B cell (primary cell): Measurements from ENCODE around the gene PIGT. TPM values are rescaled to one million over a fixed set of nuclear protein-coding genes. Genes with fewer than 3 reads are reported as not detected.

Experiments
- ATAC-seq: fragments of 200-7000 bp; cut with Tn5 transposase; one replicate; pipeline ENCODE4 v1.10.0; 2021; ENCODE audit warnings: low read depth, mild to moderate bottlenecking, moderate number of reproducible peaks, moderate library complexity
- CTCF ChIA-PET: fragments of 350-600 bp; sonication (Branson Sonifier 250); formaldehyde crosslinking; loops from one replicate; lab custom pipeline; 2021; ENCODE audit warnings: antibody characterized with exemption, inconsistent platforms; lab: Charles Lee
- POLR2A ChIA-PET: fragments of 350-600 bp; sonication (Branson Sonifier 250); formaldehyde crosslinking; loops from one replicate; lab custom pipeline; 2021; ENCODE audit warnings: antibody characterized with exemption; lab: Charles Lee
- DNase-seq: peaks from one replicate; pipeline ENCODE4 v3.0.0; 2013
- H2AFZ ChIP-seq: 2 replicates; pipeline ENCODE4 v1.6.1; 2012; ENCODE audit warnings: mild to moderate bottlenecking, low read depth, low read length; ENCODE audit not compliant: insufficient read depth, poor library complexity, severe bottlenecking
- H3K27ac ChIP-seq, 2 donors: 1 replicate in 1 of 2; 2 replicates in 1 of 2; pipeline ENCODE4 v1.5.1; 2012 to 2013; ENCODE audit warnings: low read length in 2 of 2, mild to moderate bottlenecking in 2 of 2, moderate library complexity in 1 of 2
- H3K27me3 ChIP-seq, 4 experiments: fragments of 200-600 bp in 1 of 4; sonication (generic) in 1 of 4; replicated peaks in 1 of 4; 1 replicate in 2 of 4; 2 replicates in 2 of 4; pipeline versions ENCODE4 v1.6.1 to v1.7.0; 2013 to 2016; ENCODE audit warnings: low read length in 3 of 4, mild to moderate bottlenecking in 2 of 4, mixed read lengths in 1 of 4, moderate library complexity in 1 of 4; ENCODE audit not compliant: insufficient read depth in 4 of 4, control insufficient read depth in 3 of 4; ENCODE audit errors: control extremely low read depth in 1 of 4
- H3K36me3 ChIP-seq, 2 experiments: replicated peaks in 1 of 2; 1 replicate in 1 of 2; 2 replicates in 1 of 2; pipeline versions ENCODE4 v1.6.1 to v1.7.1; 2013; ENCODE audit warnings: low read length in 1 of 2; ENCODE audit not compliant: insufficient read depth in 2 of 2, control insufficient read depth in 1 of 2; ENCODE audit errors: control extremely low read depth in 1 of 2, extremely low read depth in 1 of 2
- H3K4me1 ChIP-seq, 2 donors: fragments of 200-600 bp in 1 of 2; sonication (generic) in 1 of 2; 1 replicate in 1 of 2; 2 replicates in 1 of 2; pipeline versions ENCODE4 v1.5.1 to v1.6.1; 2013 to 2017; ENCODE audit warnings: low read length in 2 of 2; ENCODE audit not compliant: control insufficient read depth in 2 of 2, insufficient read depth in 2 of 2
- H3K4me2 ChIP-seq: replicated peaks from 2 replicates; pipeline ENCODE3; 2012; ENCODE audit warnings: mild to moderate bottlenecking, low read depth, low read length; ENCODE audit not compliant: poor library complexity, severe bottlenecking
- H3K4me3 ChIP-seq, 5 experiments: fragments of 200-600 bp in 1 of 5; sonication (generic) in 1 of 5; 1 replicate in 3 of 5; 2 replicates in 2 of 5; pipeline versions ENCODE4 v1.5.1 to v1.7.0; 2011 to 2016; ENCODE audit warnings: low read length in 4 of 5, mild to moderate bottlenecking in 4 of 5, low read depth in 2 of 5, control low read depth in 1 of 5, moderate library complexity in 1 of 5; ENCODE audit not compliant: insufficient read depth in 1 of 5; ENCODE audit errors: control extremely low read depth in 1 of 5, extremely low read depth in 1 of 5
- H3K79me2 ChIP-seq: fragments of 200-600 bp; sonication (generic); one replicate; pipeline ENCODE4 v1.6.0; 2016; ENCODE audit warnings: low read length; ENCODE audit not compliant: control insufficient read depth, insufficient read depth
- H3K9ac ChIP-seq: fragments of 200-600 bp; sonication (generic); 2 replicates; pipeline ENCODE4 v1.6.1; 2017; ENCODE audit warnings: mild to moderate bottlenecking, low read length, moderate library complexity
- H3K9me3 ChIP-seq, 3 donors: one replicate each; pipeline versions ENCODE4 v1.6.1 to v1.7.1; 2013; ENCODE audit warnings: low read length in 2 of 3; ENCODE audit not compliant: control insufficient read depth in 2 of 3, insufficient read depth in 1 of 3; ENCODE audit errors: control extremely low read depth in 1 of 3
- H4K20me1 ChIP-seq: 2 replicates; pipeline ENCODE4 v1.6.0; 2012; ENCODE audit warnings: mild to moderate bottlenecking, low read length; ENCODE audit not compliant: insufficient read depth, control insufficient read depth, poor library complexity, severe bottlenecking
- H3K27ac Mint-ChIP-seq: one replicate; pipeline ENCODE4 v1.8.0; 2021; ENCODE audit warnings: mixed read lengths
- H3K27me3 Mint-ChIP-seq: one replicate; pipeline ENCODE4 v1.8.0; 2021; ENCODE audit warnings: mixed read lengths
- H3K4me1 Mint-ChIP-seq: one replicate; pipeline ENCODE4 v1.8.0; 2021; ENCODE audit warnings: mixed read lengths
- H3K4me3 Mint-ChIP-seq: one replicate; pipeline ENCODE4 v1.8.0; 2021; ENCODE audit warnings: mixed read lengths
- H3K9me3 Mint-ChIP-seq: one replicate; pipeline ENCODE4 v1.8.0; 2022; ENCODE audit warnings: mixed read lengths; ENCODE audit not compliant: insufficient read depth
- CTCF ChIP-seq: fragments of 200-600 bp; IDR thresholded peaks from one replicate; pipeline ENCODE4 v1.8.0; 2022; ENCODE audit warnings: antibody characterized with exemption, mild to moderate bottlenecking
- EZH2 ChIP-seq: IDR thresholded peaks from 2 replicates; pipeline ENCODE4 v1.6.1; 2012; ENCODE audit warnings: borderline replicate concordance, low read depth, mild to moderate bottlenecking, moderate library complexity, low read length; ENCODE audit not compliant: insufficient read depth, poor library complexity, severe bottlenecking
- WGBS: methylation state at CpG from one replicate; pipeline ENCODE4 v1.1.5; 2013; ENCODE audit warnings: missing lambda C conversion rate; ENCODE audit not compliant: insufficient coverage; 5-methylcytosine and 5-hydroxymethylcytosine counted together
- intact Hi-C: fragments of 100-400 bp; cut with micrococcal nuclease; formaldehyde crosslinking; loops from one replicate; pipeline ENCODE4 v1.10.0; 2022
- polyA plus RNA-seq: library from polyadenylated mRNA; depleted of rRNA; stranded (reverse); fragments of >200 nt; gene quantifications from 2 replicates; pipeline ENCODE4 v1.2.3, GENCODE V29; 2012
- total RNA-seq, 2 donors: library from RNA; stranded (reverse); fragments of 120-200 nt in 1 of 2; gene quantifications; 1 replicate in 1 of 2; 2 replicates in 1 of 2; pipeline versions ENCODE4 v1.2.3 to v1.2.4, GENCODE V29; 2013 to 2022

The PIGT gene
- total and polyA plus RNA-seq, 2 donors (not counting 1 experiment from before 2014, with no cell fraction given): 51.6 to 106 TPM

DNA sequence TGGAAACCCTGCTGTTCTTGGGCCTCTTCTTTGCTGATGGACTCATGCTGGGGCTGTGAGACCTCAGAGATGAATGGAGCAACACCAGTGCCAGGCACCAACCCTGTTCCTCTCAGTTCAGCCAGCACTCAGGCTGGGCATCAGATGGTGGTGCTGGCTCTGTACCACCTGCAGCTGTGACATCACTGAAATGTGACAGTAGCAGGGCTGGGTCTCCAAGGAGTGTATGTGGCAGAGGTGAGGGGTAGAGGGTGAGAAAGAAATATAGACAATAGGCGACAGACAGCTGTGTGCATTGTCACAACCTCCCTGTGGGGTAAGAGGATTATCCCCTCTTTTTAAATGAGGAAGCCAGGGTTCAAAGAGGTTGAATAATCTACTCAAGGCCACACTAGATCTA, 37.8 kb upstream of the PIGT start, which contains the start of gene TP53TG5:
TP53TG5 (minus strand) TSS at position 135 of the 400 bp plus-strand sequence; CDS start at position 46, 89 bp downstream.
- no peaks in the 10 kb centered on the region for H3K9me3 ChIP-seq
- ChIA-PET POLR2A (no interaction called here), CTCF (interaction anchor here (1.0 to 20.6 kb wide), 4 partner anchors 9 to 393 kb away, joined by 3 to 814 read pairs (median 60); partner anchors contain the start of gene SYS1)
- no peak within 1 kb of the TSS for H3K4me2 ChIP-seq
- ATAC-seq: no peak
- peaks cover 3 to 12% of the 10 kb centered on the region in 2 donors for H3K4me1 ChIP-seq
- no peak for TF ChIP-seq CTCF
- no peak for TF ChIP-seq EZH2
- Mint-ChIP-seq H3K4me3 (no peak within 1 kb of the TSS), H3K27me3 (no peaks in the 10 kb centered on the region), H3K27ac (no peak within 1 kb of the TSS), H3K9me3 (no peaks in the 10 kb centered on the region), H3K4me1 (peaks cover 14% of the 10 kb centered on the region)
- H2AFZ ChIP-seq: no peak within 1 kb of the TSS
- H3K4me3 ChIP-seq: no peak within 1 kb of the TSS
- 60% methylated on average over 1 of the region's 1 CpG for whole genome bisulfite sequencing
- DNase-seq: no peak
- peaks cover 0 to 13% of the 10 kb centered on the region in 2 experiments for H3K36me3 ChIP-seq
- intact Hi-C loops: no loop called here
- H3K79me2 ChIP-seq: peaks cover 33% of the 10 kb centered on the region
- H3K27me3 ChIP-seq: no peaks in the 10 kb centered on the region
- H3K9ac ChIP-seq: no peak within 1 kb of the TSS
- H3K27ac ChIP-seq: no peak within 1 kb of the TSS
- peaks cover 9% of the 10 kb centered on the region for H4K20me1 ChIP-seq

DNA sequence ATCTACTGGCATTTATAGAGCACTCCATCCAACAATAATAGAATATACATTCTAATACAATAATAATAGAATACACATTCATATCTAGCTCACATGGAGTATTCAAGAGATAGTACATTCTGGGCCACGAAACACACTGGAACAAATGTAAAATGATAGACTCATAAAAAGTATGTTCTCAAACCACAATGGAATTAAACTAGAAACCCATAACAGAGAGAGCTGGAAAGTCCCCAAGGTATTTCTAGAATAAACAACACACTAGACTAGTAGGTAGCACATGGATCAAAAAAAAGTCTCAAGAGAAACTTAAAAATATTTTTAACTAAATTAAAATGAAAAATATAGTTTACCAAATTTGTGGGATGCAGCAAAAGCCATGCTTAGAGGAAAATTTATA, 28.7 kb upstream of the PIGT start:
- DNase-seq (no peak), ATAC-seq (no peak)
- H3K9me3 ChIP-seq: peaks cover 0 to 3% (median 0%) of the 10 kb centered on the region in 3 donors
- no peaks in the 10 kb centered on the region for H3K27me3 ChIP-seq
- ChIA-PET POLR2A (no interaction called here), CTCF (interaction anchor here (1.0 to 3.2 kb wide), 2 partner anchors 14 to 50 kb away, joined by 3 to 15 read pairs; no protein-coding TSS in a partner anchor)
- H3K27ac ChIP-seq: no peak overlapping the region
- H3K4me3 ChIP-seq: no peak overlapping the region
- peaks cover 9% of the 10 kb centered on the region for H3K4me1 Mint-ChIP-seq
- no peak overlapping the region for H3K4me3 Mint-ChIP-seq
- WGBS: no CpG with 5 or more reads among the region's 1 CpG
- TF ChIP-seq CTCF (no peak), EZH2 (no peak)
- H3K9ac ChIP-seq: no peak overlapping the region
- no peak overlapping the region for H3K4me2 ChIP-seq
- H3K27ac Mint-ChIP-seq: no peak overlapping the region
- no peaks in the 10 kb centered on the region for H3K4me1 ChIP-seq
- no peak overlapping the region for H2AFZ ChIP-seq
- peaks cover 9% of the 10 kb centered on the region for H3K79me2 ChIP-seq
- H3K27me3 Mint-ChIP-seq: no peaks in the 10 kb centered on the region
- H4K20me1 ChIP-seq: no peaks in the 10 kb centered on the region
- peaks cover 0 to 2% of the 10 kb centered on the region in 2 experiments for H3K36me3 ChIP-seq
- H3K9me3 Mint-ChIP-seq: no peaks in the 10 kb centered on the region
- intact Hi-C loops: no loop called here
